H1 (cell line): Measurements from ENCODE around the gene DNAJB13. TPM values are rescaled to one million over a fixed set of nuclear protein-coding genes. Genes with fewer than 3 reads are reported as not detected.

Experiments used
- CTCF ChIA-PET: fragments of 300-600 bp; sonication (Branson Sonifier 250); formaldehyde crosslinking; loops from one replicate; lab custom pipeline; 2021; ENCODE audit not compliant: partially characterized antibody; lab: Charles Lee
- POLR2A ChIA-PET: fragments of 300-600 bp; sonication (Branson Sonifier 250); formaldehyde crosslinking; loops from one replicate; lab custom pipeline; 2021; ENCODE audit warnings: inconsistent platforms; ENCODE audit not compliant: partially characterized antibody; lab: Charles Lee
- DNase-seq, 2 experiments: peaks; one replicate each; pipeline versions ENCODE4 v3.0.0 to v3.0.0-alpha.2; 2010 to 2022; ENCODE audit warnings: low spot score in 2 of 2, low read depth in 1 of 2, mixed read lengths in 1 of 2
- FAIRE-seq: peaks from 2 replicates; lab custom pipeline; 2011; peaks lifted over from hg19 to GRCh38; lab: Jason Lieb, UNC
- H2AFZ ChIP-seq: 2 replicates; pipeline ENCODE4 v1.8.1; 2012; ENCODE audit warnings: low read length, inconsistent platforms
- H2AK5ac ChIP-seq: 2 replicates; pipeline ENCODE4 v1.6.1; 2013; ENCODE audit warnings: low read depth, low read length
- H2BK120ac ChIP-seq: replicated peaks from 2 replicates; pipeline ENCODE3; 2013; ENCODE audit warnings: low read depth, low read length, inconsistent platforms
- H2BK12ac ChIP-seq: 2 replicates; pipeline ENCODE4 v1.6.1; 2013; ENCODE audit warnings: low read depth, low read length
- H2BK15ac ChIP-seq: 2 replicates; pipeline ENCODE4 v1.6.1; 2013; ENCODE audit warnings: low read length
- H2BK20ac ChIP-seq: 2 replicates; pipeline ENCODE4 v1.6.1; 2013; ENCODE audit warnings: low read length
- H2BK5ac ChIP-seq: 2 replicates; pipeline ENCODE4 v1.6.1; 2013; ENCODE audit warnings: low read depth, low read length
- H3K14ac ChIP-seq: 2 replicates; pipeline ENCODE4 v1.6.1; 2013; ENCODE audit warnings: inconsistent platforms; ENCODE audit not compliant: insufficient read length
- H3K18ac ChIP-seq: 2 replicates; pipeline ENCODE4 v1.6.1; 2013; ENCODE audit warnings: low read length; ENCODE audit errors: extremely low read depth
- H3K23ac ChIP-seq: 2 replicates; pipeline ENCODE4 v1.6.1; 2013; ENCODE audit warnings: inconsistent platforms; ENCODE audit not compliant: insufficient read length
- H3K23me2 ChIP-seq: 2 replicates; pipeline ENCODE4 v1.6.1; 2013; ENCODE audit warnings: low read depth, low read length
- H3K27ac ChIP-seq: 2 replicates; pipeline ENCODE4 v1.6.1; 2011; ENCODE audit warnings: low read depth, low read length, inconsistent platforms
- H3K27me3 ChIP-seq, 4 experiments: replicated peaks in 1 of 4; 1 replicate in 1 of 4; 2 replicates in 3 of 4; pipeline versions ENCODE4 v1.6.1 to v1.8.1; 2011 to 2013; ENCODE audit warnings: low read length in 3 of 4, mild to moderate bottlenecking in 3 of 4, inconsistent platforms in 2 of 4, mixed read lengths in 2 of 4, moderate library complexity in 1 of 4; ENCODE audit not compliant: control insufficient read depth in 3 of 4, insufficient read depth in 3 of 4; ENCODE audit errors: extremely low read depth in 1 of 4
- H3K36me3 ChIP-seq, 4 experiments: 2 replicates each; pipeline versions ENCODE4 v1.6.1 to v1.8.1; 2011 to 2013; ENCODE audit warnings: mild to moderate bottlenecking in 4 of 4, low read length in 3 of 4, moderate library complexity in 2 of 4, control low read depth in 1 of 4, inconsistent platforms in 1 of 4; ENCODE audit not compliant: insufficient read depth in 4 of 4, control insufficient read depth in 2 of 4
- H3K4ac ChIP-seq: replicated peaks from 2 replicates; pipeline ENCODE3; 2013; ENCODE audit warnings: low read length, low read depth, mixed read lengths, inconsistent platforms; ENCODE audit not compliant: insufficient read length
- H3K4me1 ChIP-seq, 4 experiments: replicated peaks in 1 of 4; 1 replicate in 1 of 4; 2 replicates in 3 of 4; pipeline versions ENCODE4 v1.6.1 to v1.8.1; 2011 to 2013; ENCODE audit warnings: low read length in 3 of 4, inconsistent platforms in 2 of 4, mixed read lengths in 1 of 4; ENCODE audit not compliant: insufficient read depth in 4 of 4, control insufficient read depth in 3 of 4
- H3K4me2 ChIP-seq, 2 experiments: 2 replicates each; pipeline versions ENCODE4 v1.6.1 to v1.8.1; 2011 to 2013; ENCODE audit warnings: low read depth in 2 of 2, low read length in 2 of 2, control low read depth in 1 of 2, inconsistent platforms in 1 of 2, mild to moderate bottlenecking in 1 of 2; ENCODE audit not compliant: insufficient read depth in 1 of 2
- H3K4me3 ChIP-seq, 4 experiments: fragments of 200-600, 300-600 bp in 1 of 4; sonication (generic), shearing (Covaris generic), sonication (Bioruptor Twin) in 1 of 4; 2 replicates each; pipeline versions ENCODE4 v1.5.1 to v1.8.1; 2011 to 2016; ENCODE audit warnings: low read length in 4 of 4, low read depth in 3 of 4, control low read depth in 2 of 4, inconsistent platforms in 2 of 4, mild to moderate bottlenecking in 2 of 4, mixed read lengths in 1 of 4, moderate library complexity in 1 of 4; ENCODE audit not compliant: insufficient read depth in 2 of 4; ENCODE audit errors: extremely low read depth in 1 of 4
- H3K56ac ChIP-seq: replicated peaks from 2 replicates; pipeline ENCODE3; 2013; ENCODE audit warnings: low read depth, mild to moderate bottlenecking, mixed read lengths, low read length, inconsistent platforms; ENCODE audit not compliant: insufficient read length
- H3K79me1 ChIP-seq: 2 replicates; pipeline ENCODE4 v1.6.1; 2013; ENCODE audit warnings: low read depth, low read length, control low read depth
- H3K79me2 ChIP-seq, 2 experiments: 2 replicates each; pipeline versions ENCODE4 v1.6.1 to v1.8.1; 2012 to 2013; ENCODE audit warnings: low read length in 2 of 2, mild to moderate bottlenecking in 2 of 2, inconsistent platforms in 1 of 2; ENCODE audit not compliant: insufficient read depth in 2 of 2, control insufficient read depth in 1 of 2
- H3K9ac ChIP-seq, 4 experiments: replicated peaks in 1 of 4; 1 replicate in 1 of 4; 2 replicates in 3 of 4; pipeline versions ENCODE4 v1.6.1 to v1.8.1; 2011 to 2013; ENCODE audit warnings: low read depth in 3 of 4, low read length in 3 of 4, control low read depth in 2 of 4, mild to moderate bottlenecking in 2 of 4, moderate library complexity in 2 of 4, inconsistent platforms in 1 of 4; ENCODE audit errors: extremely low read depth in 1 of 4
- H3K9me3 ChIP-seq, 2 experiments: 2 replicates each; pipeline versions ENCODE4 v1.6.1 to v1.8.1; 2012 to 2013; ENCODE audit warnings: mild to moderate bottlenecking in 2 of 2, moderate library complexity in 2 of 2, control low read depth in 1 of 2, inconsistent platforms in 1 of 2, low read depth in 1 of 2, low read length in 1 of 2, mixed read lengths in 1 of 2; ENCODE audit not compliant: insufficient read depth in 2 of 2
- H4K20me1 ChIP-seq, 2 experiments: replicated peaks in 1 of 2; 2 replicates each; pipeline versions ENCODE3 to v1.8.1; 2011 to 2013; ENCODE audit warnings: inconsistent platforms in 2 of 2, low read length in 2 of 2, mild to moderate bottlenecking in 1 of 2; ENCODE audit not compliant: insufficient read depth in 2 of 2, control insufficient read depth in 1 of 2
- H4K5ac ChIP-seq: 2 replicates; pipeline ENCODE4 v1.6.1; 2013; ENCODE audit warnings: low read length, low read depth, mixed read lengths, inconsistent platforms; ENCODE audit not compliant: insufficient read length
- H4K8ac ChIP-seq: 2 replicates; pipeline ENCODE4 v1.8.0; 2013; ENCODE audit warnings: mild to moderate bottlenecking, moderate library complexity, low read length, inconsistent platforms; ENCODE audit not compliant: insufficient read depth; ENCODE audit errors: extremely low read depth
- H4K91ac ChIP-seq: replicated peaks from 2 replicates; pipeline ENCODE3; 2013; ENCODE audit warnings: low read length, mixed read lengths, inconsistent platforms; ENCODE audit not compliant: insufficient read length
- NANOG ChIP-seq: IDR thresholded peaks from 2 replicates; pipeline ENCODE4 v1.6.1; 2011; ENCODE audit warnings: low read length, low read depth, mild to moderate bottlenecking, inconsistent platforms; ENCODE audit not compliant: insufficient read depth, poor library complexity, severe bottlenecking
- SRF ChIP-seq: IDR thresholded peaks from 2 replicates; pipeline ENCODE4 v1.6.1; 2011; ENCODE audit warnings: mild to moderate bottlenecking, low read depth, low read length, moderate library complexity
- WGBS, 2 experiments: shearing (Covaris generic) in 1 of 2; methylation state at CpG; one replicate each; pipeline versions ENCODE4 v1.1.6 to v1.1.7; 2013 to 2015; ENCODE audit warnings: low lambda C conversion rate in 2 of 2, mixed read lengths in 2 of 2, inconsistent platforms in 1 of 2, low coverage in 1 of 2, missing lambda C conversion rate in 1 of 2; ENCODE audit not compliant: insufficient replicate concordance in 2 of 2, insufficient coverage in 1 of 2, insufficient read length in 1 of 2; ENCODE audit errors: extremely low coverage in 1 of 2, missing lambda C conversion rate in 1 of 2; 5-methylcytosine and 5-hydroxymethylcytosine counted together
- polyA plus RNA-seq, 7 experiments: library from polyadenylated mRNA; depleted of rRNA in 3 of 7; stranded (reverse) in 5 of 7; unstranded in 2 of 7; fragments of >200 nt in 5 of 7; fragments of 200-250 nt in 2 of 7; gene quantifications; 1 replicate in 5 of 7; 2 replicates in 1 of 7; 4 replicates in 1 of 7; pipeline versions ENCODE4 v1.2.1 to v1.2.3, GENCODE V29; 2011 to 2013; ENCODE audit warnings: missing spikeins in 2 of 7, mixed read lengths in 2 of 7
- total RNA-seq: library from RNA; stranded (reverse); fragmentation: NEBNext Ultra II Directional; extraction: Animal tissue kit (Norgen Biotek cat#: 25700); gene quantifications from 2 replicates; pipeline ENCODE4 v1.2.1, GENCODE V29; 2021

Gene DNAJB13
- total and polyA plus RNA-seq, 2 of the 8 experiments (the other 6 are each of a cell fraction or from before 2014, with no cell fraction given) = 0.27 TPM; not detected in 1

DNA sequence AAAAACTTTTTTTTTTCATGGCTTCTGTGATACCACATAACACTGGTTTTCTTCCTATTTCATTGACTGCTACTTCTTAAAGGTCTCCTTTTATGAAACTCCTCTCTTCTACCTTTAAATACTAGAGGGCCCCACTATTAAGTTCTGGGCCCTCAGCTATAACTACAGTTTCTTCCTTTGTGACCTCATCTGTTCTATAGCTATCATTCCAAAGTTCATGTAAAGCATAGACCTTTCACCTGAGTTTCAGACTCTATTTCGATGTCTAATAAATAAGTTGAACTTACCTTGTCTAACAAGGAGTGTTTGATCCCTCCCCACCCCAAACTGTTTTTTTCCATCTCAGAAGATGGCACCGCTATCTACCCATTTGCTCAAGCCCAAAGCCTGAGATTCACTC, 38.8 kb upstream of the DNAJB13 start:
- TF ChIP-seq NANOG (no peak), SRF (no peak)
- no peak overlapping the region for H4K8ac ChIP-seq
- H3K79me1 ChIP-seq = no peaks in the 10 kb centered on the region
- no peak overlapping the region for H2AK5ac ChIP-seq
- H2BK20ac ChIP-seq = no peak overlapping the region
- no peaks in the 10 kb centered on the region; the same call in 1 of the 2 replicates for H3K23me2 ChIP-seq
- no peak overlapping the region for H4K91ac ChIP-seq
- H2BK5ac ChIP-seq = no peak overlapping the region
- H4K5ac ChIP-seq = no peak overlapping the region
- no peaks in the 10 kb centered on the region for H4K20me1 ChIP-seq
- H2AFZ ChIP-seq = no peak overlapping the region
- FAIRE-seq = no peak
- H3K9ac ChIP-seq = no peak overlapping the region
- H2BK15ac ChIP-seq = no peak overlapping the region
- no peaks in the 10 kb centered on the region for H3K4me1 ChIP-seq
- no peak overlapping the region for H3K4me3 ChIP-seq
- H3K23ac ChIP-seq = no peak overlapping the region
- no peak overlapping the region for H3K27ac ChIP-seq
- no peak overlapping the region for H3K56ac ChIP-seq
- no peaks in the 10 kb centered on the region for H3K79me2 ChIP-seq
- peaks cover 0 to 1% (median 0%) of the 10 kb centered on the region in 4 experiments; a peak in 1 of 7 replicates for H3K27me3 ChIP-seq
- no peak for DNase-seq
- ChIA-PET POLR2A (interaction anchor here (0.9 to 1.2 kb wide), 2 partner anchors 13 to 36 kb away, joined by 3 read pairs; no protein-coding TSS in a partner anchor), CTCF (interaction anchor here (0.6 to 2.8 kb wide), 3 partner anchors 20 to 146 kb away, joined by 3 to 8 read pairs (median 3); no protein-coding TSS in a partner anchor)
- H3K9me3 ChIP-seq = no peaks in the 10 kb centered on the region
- no peak overlapping the region for H3K18ac ChIP-seq
- H3K14ac ChIP-seq = no peak overlapping the region
- 91% methylated on average over 2 of the region's 2 CpGs; no CpG with 5 or more reads in 1 of the 2 experiments for WGBS, 2 experiments
- no peak overlapping the region for H2BK12ac ChIP-seq
- no peak overlapping the region for H2BK120ac ChIP-seq
- H3K4ac ChIP-seq = no peak overlapping the region
- H3K36me3 ChIP-seq = peaks cover 0 to 8% (median 3%) of the 10 kb centered on the region in 4 experiments; a peak in 4 of 8 replicates
- H3K4me2 ChIP-seq = no peak overlapping the region
